ENCODE results near the gene AGAP1.

AGAP1 gene

DNA sequence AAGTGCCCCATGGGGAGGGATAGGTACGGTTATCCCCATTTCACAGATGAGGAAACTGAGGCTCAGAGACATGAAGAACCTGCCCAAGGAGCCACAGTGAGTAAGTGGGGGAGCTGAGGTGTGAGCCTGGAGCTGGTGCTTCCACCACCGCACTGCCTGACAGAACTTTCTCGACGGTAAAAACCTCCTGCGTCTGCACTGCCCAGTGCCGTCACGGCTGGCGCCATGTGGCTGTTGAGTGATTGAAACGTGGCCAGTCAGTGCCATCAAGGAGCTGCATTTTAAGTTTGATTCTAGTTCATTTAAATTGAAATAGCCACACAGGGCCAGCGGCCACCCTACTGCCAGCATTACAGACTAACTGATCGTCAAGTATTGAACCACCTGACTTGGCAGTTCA, 217.1 kb downstream of the AGAP1 start:
- no peak for DNase-seq (ENCODE audit: low read depth in 2 of 2)

DNA sequence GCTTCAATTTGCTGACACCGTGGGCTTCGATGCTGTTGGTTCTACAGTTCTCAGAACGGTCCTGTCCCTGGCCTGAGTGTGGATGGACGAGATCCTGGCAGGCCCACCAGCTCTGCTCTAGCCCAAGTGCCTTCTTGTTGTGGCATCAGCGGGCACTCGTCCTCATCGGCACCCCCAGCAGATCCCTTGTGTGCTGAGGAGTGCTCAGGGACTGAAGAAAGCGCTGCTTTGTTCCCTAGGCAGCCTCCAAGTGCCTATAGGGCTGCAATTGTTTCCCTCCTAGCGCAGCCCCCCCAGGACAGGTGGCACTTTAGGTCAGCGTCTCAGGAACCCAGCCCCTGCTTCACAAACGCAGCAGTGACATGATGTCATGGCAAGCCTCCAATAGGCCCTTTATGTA, 217.7 kb downstream of the AGAP1 start:
- DNase-seq (ENCODE audit: low read depth in 2 of 2): no peak

DNA sequence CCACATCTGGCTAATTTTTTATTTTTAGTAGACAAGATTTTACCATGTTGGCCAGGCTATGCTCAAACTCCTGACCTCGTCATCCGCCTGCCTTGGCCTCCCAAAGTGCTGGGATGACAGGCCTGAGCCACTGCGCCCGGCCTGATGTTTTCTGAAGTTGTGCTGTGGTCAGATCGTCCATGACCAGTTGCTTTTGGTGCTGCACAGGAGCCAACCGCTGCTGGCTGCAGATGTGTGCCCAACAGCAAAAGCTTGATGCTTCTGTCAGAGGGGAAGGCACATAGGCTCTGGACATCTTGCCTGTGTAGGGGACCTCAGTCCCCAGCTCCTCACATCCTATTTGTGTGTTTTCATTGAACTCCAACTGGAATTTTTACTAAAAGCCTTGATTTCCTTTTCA, 218.3 kb downstream of the AGAP1 start:
- DNase-seq (ENCODE audit: low read depth in 2 of 2): no peak

DNA sequence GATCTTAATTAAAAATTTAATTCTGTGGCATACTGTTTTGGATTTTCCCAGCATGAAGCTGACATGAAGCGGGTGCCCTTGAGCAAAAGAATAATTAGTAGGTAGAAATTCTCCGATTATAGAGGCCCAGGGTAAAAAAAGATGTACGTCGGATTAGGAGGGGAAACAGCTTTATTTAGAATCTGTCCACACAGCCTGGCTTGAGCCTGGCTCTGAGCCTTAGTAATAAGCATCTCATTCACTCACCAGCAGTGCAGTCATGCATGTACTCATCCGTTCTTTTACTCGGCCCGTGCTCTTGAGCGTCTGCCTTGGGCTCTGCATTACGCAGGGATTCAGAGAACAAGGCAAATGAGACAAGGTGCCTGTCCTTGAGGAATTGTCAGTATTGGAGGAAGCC, 219.3 kb downstream of the AGAP1 start:
- DNase-seq (ENCODE audit: low read depth in 2 of 2): no peak

DNA sequence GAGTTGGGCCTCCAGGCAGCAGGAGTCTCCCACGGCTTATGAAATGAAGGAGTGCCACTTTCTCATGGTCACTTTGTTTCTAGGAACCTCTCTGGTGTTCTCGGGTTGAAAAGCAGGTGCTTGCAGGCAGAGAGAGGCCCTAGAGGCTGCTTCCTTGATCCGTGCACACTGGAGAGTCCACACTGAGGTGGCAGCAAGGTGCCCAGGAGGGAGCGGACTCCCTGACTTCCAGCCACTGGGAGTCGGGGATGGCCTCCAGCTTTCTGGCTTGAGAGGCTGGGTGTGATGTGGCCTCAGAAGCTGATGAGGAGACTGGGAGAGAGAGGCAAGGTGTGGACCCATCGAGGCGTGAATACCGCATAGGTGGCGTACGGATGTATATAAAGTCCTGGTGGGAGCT, 221.8 kb downstream of the AGAP1 start:
- DNase-seq (ENCODE audit: low read depth in 2 of 2): no peak

DNA sequence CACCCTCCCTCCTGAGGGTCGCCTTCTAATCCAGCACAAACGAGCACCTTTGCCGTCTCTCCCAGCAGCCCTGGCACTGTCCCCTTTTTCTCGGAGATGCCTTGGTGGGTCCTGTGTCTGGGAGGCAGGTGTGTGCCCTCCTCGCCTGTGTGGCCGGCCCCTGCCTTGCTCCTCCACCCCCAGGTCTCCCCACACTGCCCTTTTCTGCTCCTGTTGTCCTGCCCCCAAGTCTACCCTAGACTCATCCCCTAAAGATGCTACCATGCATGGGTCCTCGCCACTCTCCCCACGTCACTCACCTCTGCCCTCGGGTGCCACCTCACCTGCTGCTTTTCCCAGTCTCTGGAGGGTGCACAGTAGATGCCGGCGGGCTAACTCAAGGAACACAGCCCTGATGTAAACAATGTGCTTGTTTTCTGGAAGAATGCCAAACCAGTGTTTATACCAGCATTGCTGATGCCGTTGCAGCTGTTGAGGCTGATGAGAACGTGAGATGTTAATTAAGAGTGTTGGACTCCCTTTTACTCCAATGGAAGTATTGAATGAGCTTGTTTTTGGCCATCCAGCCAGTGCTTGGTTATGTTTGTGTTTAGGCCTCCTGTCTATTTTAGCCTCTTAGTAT, 223.1 kb downstream of the AGAP1 start:
- DNase-seq (ENCODE audit: low read depth in 2 of 2): no peak

DNA sequence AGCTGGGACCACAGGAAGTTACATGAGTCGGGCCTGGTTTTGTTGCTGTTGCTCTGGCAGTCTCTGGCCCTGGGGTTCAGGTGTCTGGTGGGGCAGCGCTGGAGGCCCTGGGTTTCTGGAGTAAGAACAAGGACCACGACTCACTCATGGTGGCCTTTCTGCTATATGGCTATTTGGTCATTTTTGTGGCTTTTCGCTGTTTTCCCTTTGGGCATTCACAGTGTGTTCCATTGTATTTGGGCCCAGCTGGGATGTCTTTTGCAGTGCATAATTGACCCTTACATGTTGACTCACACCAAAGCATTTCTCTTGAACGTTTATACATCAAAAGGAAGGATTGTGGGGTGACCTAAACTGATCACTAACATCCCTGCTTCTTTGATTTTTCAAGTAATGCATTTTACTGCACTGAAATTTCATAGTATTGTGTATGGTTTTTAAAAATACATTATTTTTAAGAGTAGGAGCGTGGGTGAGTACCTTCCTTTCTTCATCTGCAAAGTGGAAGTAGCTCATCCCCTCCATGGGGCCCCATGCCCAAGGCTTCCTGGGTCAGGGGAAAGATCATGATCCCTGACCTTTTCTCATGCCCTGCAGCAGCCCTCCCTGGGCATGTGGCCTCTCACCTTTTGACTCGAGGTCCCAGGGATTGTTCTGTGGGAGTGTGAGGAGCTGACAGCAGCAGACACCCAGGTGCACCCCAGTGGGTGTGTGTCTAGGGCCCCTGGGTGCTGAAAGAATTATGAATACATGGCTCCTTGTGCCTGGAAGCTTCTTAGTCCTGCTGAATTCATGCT, 225.5 kb downstream of the AGAP1 start:
- DNase-seq (ENCODE audit: low read depth in 2 of 2): no peak

DNA sequence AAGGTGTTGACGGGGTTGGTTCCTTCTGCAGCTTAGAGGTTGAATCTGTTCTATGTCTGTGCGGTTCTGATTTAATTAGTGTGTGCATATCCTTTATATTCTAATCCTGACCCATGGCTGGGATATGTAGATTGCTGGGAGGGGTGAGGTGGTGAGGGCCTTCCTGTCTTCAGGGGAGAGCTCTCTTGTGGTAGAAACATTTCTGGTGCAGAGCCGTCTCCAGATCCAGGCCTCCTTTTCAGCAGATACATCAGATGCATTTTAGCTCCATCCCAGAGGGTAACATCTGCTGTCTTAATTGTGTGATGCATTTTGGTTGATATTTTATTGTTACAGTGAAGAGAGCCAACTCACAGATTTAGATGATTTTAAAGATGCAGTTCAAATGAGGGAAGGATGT, 227.8 kb downstream of the AGAP1 start:
- DNase-seq (ENCODE audit: low read depth in 2 of 2): no peak

GRCh38 chr2:235722869-235723268, 229.0 kb downstream of the AGAP1 start:
- no peak for DNase-seq (ENCODE audit: low read depth in 2 of 2)

DNA sequence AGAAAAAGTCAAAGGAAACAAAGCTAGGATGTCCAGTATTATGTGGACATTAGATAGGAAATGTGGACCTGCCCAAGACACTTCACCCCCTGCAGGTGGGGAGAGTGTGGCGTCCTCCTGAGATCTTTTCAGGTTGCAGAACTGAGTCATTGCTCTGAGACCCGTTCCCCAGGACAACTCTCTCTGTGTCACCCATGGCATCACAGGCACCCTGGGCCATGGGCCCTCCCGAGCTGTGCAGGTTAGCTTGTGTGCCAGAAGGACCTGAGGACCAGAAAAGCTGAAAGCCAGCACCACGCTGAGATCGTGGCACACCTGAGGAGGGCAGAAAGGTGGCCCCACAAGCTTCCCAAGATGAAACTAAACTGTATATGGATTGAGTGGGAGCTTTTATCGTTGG, 229.5 kb downstream of the AGAP1 start:
- DNase-seq (ENCODE audit: low read depth in 2 of 2): no peak

- no peak for DNase-seq (ENCODE audit: low read depth in 2 of 2)
Measured at GRCh38 chr2:235723811-235724465, 230.1 kb downstream of the AGAP1 start.

DNA sequence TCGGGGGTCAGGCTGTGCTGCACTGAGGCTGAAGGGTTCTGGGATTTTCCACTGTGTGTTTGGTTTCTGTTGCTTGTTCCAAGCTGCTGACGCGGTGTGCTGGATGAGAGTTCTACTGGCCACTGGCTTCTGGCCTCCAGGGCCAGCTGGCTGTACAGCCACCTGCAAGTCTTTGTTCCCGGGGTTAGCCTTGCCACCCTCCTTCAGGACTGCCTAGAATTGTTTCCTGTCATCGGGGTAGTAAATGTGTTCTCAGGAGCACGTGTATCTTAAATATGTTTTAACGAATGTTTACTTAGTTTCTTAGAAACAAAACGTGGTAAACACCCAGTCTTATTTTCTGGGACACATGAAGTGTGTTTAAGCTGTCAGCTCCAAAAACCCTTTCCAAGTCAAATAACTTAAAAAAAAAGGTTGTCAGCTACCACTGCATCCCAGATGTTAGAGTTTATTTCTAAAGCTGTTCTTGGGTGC, 231.2 kb downstream of the AGAP1 start:
- DNase-seq (ENCODE audit: low read depth in 2 of 2): no peak

DNA sequence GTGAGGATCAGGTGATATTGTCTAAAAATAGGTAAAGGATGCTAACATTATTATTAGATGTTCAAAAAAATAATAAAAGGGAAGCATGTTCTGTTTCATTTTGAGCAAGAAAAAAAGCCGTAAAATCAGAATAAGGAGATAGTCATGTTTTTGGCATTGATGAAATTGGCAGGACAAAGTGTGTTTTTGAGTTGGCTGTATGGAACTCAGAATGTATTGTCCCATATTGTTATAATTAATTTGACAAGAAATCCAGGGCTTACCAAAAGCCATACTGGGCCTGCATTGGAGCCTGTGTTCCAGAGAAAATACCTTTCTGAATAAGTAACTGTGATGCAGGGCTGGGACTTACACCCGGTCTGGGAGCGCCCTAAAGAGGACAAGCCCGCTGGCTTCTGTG, 232.0 kb downstream of the AGAP1 start:
- no peak for DNase-seq (ENCODE audit: low read depth in 2 of 2)

- DNase-seq (ENCODE audit: low read depth in 2 of 2): no peak
Measured at GRCh38 chr2:235726554-235726953, 232.7 kb downstream of the AGAP1 start.

DNA sequence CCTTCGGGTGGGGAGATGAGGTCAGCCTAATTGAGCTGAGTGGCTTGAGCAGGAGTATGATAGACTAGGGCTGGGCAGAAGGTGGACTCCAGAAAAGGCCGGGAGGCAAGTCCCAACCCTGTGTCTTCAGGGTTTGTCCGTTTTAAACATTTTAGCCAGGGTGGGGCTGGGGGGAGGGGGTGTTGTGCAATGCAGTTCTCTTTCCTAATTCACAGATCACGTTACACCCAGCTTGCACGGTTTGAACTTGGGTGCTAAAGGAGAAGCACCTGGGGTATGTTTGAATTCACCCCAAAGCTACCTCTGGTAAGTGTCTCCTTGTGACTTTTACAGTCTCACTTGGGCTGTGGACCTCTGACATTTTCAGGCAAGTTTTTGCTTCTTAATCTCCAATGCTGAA, 233.3 kb downstream of the AGAP1 start:
- DNase-seq (ENCODE audit: low read depth in 2 of 2): no peak

DNA sequence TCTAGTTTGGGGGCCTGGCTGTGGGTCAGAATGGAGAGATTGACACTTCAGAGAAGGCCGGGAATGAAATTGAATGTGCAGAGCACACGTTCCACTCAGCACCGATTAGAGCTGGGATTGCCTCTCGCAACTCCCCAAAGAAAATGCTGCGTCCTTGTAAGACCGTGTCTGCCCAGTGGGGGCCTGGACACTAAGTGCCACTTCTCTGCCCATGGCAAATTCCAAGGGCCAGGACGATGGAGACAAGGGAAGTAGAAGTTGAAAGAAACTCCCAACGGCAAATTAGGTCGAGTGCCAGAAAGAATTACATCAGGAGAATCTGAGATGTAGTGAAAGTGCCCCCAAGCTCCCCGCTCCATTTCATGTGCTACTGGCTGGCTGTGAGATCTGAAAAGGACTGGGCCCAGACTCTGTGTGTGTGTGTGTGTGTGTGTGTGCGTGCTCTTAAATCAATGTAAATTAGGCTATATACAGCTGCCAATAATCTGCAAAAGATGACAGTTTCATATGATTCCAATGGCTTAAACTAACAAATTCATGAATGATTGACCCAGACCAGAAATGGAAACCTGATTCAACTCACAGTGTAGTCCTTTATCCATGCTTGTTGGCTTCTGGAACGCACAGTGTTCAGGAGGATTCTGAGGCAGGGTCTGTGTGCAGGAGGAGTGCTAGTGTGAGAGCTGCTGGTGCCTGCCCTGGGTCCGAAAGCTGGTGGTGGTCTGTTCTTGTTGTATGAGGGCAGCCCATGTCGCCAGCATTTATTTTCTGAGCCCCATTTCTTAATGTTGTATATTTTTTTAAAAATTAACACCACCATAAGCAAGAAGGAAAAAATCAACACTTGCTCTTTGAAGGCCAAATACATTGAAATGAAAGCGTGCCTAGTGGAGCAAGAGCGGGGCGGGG, 234.3 kb downstream of the AGAP1 start:
- no peak for DNase-seq (ENCODE audit: low read depth in 2 of 2)

DNA sequence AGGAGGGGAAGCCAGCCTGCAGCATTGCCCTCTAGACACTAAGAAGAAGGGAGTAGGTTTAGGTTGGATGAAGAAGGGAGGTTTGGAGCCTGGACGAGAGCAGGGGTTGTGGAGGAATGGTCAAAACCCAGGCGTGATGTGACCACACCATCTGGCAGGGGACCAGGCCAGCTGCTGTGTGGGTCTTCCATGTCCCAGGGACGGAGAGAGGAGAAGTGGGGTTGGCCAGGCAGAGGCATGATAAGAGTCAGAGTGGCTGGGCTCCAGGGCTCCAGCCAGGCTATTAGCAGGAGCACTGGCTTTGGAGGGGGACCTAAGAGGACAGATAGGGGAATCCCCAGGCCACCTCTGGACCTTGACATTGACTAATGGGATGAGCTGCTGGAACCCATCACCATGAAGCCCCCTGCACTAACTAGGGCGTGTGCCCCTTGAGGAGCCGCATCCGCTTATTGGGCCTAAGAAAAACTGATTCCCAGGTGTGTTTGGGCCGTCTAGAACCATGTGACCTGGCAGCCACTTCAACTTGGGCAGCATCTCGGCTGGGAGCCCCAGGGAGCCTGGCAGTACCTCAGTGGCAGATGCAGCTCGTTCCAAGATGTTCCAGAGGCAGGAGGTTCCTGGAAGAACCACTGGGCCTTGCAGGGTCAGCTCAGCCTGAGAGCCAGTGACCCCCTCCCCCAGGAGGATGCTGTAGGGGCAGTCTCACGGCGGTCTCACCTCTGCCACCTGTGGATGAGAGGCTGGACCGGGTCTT, 235.1 kb downstream of the AGAP1 start:
- DNase-seq (ENCODE audit: low read depth in 2 of 2): no peak

- DNase-seq (ENCODE audit: low read depth in 2 of 2): no peak
Measured at GRCh38 chr2:235729557-235729947, 235.7 kb downstream of the AGAP1 start.

DNA sequence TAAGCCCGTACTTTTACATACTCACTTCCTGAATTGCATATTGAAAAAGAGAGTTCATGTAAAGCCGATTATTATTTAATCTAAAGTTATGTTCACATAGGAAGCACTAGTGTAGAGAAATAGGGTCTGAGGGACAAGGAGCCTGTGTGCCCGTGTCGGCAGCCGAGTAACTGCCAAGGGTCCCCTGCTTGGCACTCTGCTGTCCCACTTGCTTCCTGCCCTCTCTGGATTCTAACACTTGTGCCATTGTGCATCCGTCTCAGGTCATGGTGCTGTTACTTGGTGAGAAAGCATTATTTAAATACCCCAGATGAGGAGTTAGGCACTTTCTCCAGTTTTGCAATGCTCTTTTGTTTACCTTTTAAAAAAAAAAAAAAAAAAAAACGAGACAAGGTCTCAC, 236.3 kb downstream of the AGAP1 start:
- DNase-seq (ENCODE audit: low read depth in 2 of 2): no peak

- DNase-seq (ENCODE audit: low read depth in 2 of 2): no peak
Measured at GRCh38 chr2:235733761-235734160, 239.9 kb downstream of the AGAP1 start.

- no peak for DNase-seq (ENCODE audit: low read depth in 2 of 2)
Measured at GRCh38 chr2:235734168-235734567, 240.3 kb downstream of the AGAP1 start.

All from stimulated activated CD4-positive, alpha-beta T cell treated with anti-CD3 and anti-CD28 coated beads, Interleukin-12 subunit alpha, Interleukin-12 subunit beta, amount 100 ng/mL, for 24 hours (primary cell).